GM10266 (cell line): Measurements from ENCODE around the gene WIPF3.

Experiments used
- DNase-seq: peaks from one replicate; pipeline ENCODE4 v3.0.0; 2012; ENCODE audit errors: extremely low spot score
- TF ChIP-seq, protein P1 (sequence below): IDR thresholded peaks from 2 replicates; pipeline ENCODE4 v1.5.1; 2012; ENCODE audit warnings: mild to moderate bottlenecking, low read depth; ENCODE audit not compliant: control insufficient read depth, insufficient read depth; ENCODE audit errors: missing control alignments

WIPF3 gene

DNA sequence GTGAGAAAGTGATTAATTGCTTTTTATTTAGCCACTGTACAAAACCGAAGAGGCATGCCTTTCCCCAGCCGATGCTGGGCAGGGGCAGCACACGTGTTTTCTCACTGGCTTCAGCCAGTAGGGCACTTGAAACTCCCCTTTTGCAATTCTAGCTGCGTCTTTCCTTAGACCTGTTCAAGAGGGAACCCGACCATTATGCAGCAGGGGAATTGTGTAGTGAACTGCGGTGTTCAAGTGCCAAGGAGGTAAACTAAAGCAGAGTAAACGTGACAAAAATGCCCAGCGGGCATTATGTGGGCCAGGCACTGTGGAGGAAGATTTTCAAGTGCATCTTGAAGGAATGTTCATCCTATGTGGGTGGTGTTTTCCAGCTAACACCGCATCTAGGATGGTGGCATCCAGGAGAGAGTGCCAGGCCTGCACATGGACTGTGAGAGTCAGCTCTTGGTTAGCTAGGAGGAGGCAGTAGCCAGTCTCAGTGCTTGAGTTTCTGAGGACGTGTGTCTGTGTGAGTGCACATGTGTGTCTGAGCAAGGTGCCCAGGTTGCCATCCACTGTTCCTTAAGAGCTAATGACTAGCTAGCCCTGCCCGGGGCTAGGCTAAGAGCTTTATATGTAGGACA, 3.3 kb downstream of the WIPF3 start:
- TF ChIP-seq, protein P1, sequence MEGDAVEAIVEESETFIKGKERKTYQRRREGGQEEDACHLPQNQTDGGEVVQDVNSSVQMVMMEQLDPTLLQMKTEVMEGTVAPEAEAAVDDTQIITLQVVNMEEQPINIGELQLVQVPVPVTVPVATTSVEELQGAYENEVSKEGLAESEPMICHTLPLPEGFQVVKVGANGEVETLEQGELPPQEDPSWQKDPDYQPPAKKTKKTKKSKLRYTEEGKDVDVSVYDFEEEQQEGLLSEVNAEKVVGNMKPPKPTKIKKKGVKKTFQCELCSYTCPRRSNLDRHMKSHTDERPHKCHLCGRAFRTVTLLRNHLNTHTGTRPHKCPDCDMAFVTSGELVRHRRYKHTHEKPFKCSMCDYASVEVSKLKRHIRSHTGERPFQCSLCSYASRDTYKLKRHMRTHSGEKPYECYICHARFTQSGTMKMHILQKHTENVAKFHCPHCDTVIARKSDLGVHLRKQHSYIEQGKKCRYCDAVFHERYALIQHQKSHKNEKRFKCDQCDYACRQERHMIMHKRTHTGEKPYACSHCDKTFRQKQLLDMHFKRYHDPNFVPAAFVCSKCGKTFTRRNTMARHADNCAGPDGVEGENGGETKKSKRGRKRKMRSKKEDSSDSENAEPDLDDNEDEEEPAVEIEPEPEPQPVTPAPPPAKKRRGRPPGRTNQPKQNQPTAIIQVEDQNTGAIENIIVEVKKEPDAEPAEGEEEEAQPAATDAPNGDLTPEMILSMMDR: no peak

DNA sequence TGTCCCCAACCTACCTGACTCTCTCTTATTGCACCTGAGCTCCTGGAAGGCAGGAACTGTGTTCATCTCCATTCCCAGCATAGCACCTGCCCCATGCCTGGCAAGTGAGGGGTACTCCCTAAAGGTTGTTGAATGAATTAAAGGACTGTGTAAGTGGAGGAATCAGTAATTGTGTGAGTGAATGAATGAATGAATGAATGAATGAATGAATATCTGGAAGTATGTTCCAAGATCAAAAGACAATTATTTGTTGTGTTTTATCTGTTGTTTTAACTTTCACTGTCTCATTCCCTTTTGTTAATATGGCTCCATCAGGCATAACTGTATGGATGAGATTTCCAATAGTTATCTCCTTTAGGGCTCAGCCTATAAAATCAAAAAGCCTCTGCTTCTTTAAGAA, 4.0 kb downstream of the WIPF3 start:
- DNase-seq: no peak
- TF ChIP-seq, protein P1: no peak

More for the DNA sequence above, 3.3 kb downstream of the WIPF3 start:
- DNase-seq: no peak

DNA sequence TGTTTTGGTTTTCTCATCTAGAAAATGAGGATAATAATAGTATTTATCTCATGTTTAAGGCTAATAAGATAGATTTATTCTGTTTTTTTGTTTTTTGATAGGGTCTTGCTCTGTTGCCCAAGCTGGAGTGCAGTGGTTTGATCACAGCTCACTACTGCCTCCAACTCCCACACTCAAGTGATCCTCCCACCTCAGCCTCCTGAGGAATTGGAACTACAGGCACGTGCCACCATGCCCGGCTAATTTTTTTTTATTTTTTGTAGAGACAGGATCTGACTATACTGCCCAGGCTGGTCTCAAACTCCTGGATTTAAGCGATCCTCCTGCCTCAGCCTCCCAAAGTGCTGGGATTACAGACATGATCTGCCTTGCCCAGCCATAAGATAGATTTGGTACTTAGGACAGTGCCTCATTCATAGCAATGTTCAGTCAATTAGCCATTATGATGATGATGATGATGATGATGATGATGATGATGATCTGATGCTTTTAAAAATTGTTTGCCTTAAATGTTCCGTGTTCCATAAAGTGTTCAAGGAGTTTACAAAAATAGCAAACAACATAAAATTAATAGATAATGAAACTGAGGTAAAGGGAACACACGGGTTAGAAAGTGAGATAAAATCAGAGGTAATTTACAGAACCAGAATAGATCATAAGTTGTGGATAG, 4.6 kb downstream of the WIPF3 start:
- DNase-seq: no peak
- TF ChIP-seq, protein P1: no peak

DNA sequence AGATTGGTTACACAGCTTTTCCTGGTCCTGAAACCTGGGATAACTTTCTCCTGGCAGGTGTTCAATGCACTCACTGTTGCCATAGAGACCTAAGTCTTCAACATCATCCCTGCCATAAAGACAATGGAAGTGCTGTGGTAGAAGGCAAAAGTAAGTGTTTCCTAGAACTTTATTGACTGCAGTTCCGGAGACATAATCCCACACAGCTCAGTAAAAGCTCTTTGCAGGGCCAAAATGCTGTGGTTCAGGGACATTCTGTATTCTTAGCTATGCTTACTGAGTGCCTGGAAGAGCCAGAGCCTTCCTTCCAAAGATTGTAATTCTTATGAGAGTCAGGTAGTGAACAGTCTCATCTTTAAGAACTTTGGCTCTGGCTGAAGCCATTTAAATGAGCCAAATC, 5.3 kb downstream of the WIPF3 start:
- DNase-seq: no peak
- TF ChIP-seq, protein P1: no peak

DNA sequence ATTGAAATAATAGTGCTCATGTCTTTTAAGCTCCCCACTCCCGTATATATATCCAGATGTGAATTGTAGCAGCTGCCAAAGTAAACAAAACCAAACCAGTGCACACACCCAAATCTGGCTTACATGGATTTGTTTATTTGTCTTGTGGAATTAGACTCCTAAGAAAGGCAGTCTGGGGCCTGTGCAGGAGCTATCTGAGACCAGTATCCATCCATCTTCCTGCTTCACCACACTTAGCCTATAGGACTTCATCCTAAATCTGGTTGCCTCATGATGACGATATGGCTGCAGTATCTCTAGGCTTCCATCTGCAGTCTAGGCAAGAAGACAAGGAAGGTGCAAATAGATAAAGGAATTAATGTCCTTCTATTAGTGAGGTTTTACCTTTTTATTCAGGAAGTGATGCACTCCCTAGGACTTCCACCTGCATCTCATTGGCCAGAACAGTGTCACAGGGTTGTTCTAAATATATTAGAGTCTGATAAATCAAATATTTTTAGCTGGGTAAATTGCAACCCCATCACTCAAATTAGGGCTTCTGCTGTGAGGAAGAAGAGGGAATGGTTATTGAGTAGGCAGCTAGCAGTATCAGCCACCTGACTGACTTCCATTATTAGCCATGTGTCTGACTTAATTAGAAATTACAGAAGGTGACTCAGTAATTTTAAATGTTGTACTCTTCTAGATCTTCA, 6.0 kb downstream of the WIPF3 start:
- TF ChIP-seq, protein P1: no peak
- no peak for DNase-seq

DNA sequence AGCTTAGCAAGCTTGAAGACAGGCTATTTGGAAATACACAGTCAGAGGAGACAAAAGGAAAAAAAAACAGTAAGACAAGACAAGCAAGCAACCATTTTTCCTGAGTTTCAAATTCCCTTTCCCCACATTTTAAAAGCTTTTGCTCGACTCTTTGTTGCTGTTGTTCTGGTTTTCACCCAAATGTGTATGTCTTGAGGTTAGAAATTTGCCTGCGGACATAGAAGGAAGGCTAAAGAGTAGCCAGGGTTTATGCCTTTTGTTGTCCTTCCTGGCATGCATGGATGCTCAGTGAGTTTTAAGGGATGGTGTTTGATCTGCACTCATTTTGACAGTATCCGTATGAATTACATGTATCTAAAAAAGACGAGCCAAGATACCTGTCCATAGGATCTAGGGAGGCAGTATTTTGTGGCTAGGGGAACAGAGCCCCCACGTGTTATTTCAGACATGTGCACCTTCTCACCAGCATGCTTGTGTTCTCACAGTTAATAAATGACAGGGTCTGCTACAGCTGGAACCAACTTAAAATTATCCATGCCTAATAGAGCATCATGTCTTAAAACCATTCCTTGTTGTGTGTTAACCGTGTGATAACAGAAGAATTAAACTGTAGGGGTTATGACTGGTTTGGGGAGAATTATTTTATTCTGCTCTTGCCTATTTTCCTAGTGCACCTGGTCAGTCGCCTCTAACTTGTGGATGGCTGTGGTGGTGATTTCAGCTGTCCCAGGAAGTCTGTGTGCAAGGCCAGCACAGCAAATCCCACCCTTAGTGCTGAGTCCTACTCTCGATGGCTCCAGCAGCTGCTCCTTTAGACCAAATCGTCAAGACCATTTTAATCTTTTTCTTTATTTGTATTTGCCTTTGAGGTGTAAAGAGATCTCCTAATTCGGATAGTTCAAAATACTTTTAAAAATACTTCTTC, 9.1 kb downstream of the WIPF3 start:
- TF ChIP-seq, protein P1: no peak
- DNase-seq: no peak
